Progenitor cell of endocrine pancreas (in vitro differentiated cells): ENCODE results near the gene MANSC1. TPM values are rescaled to one million over a fixed set of nuclear protein-coding genes. Genes with fewer than 3 reads are reported as not detected.

Experiments used
- DNase-seq: peaks from one replicate; pipeline ENCODE4 v3.0.0; 2021; ENCODE audit warnings: low spot score; ENCODE audit not compliant: unreplicated experiment
- H3K27ac Mint-ChIP-seq: 2 replicates; pipeline ENCODE4 v1.8.0; 2021; ENCODE audit warnings: mild to moderate bottlenecking, moderate library complexity, mixed read lengths
- H3K27me3 Mint-ChIP-seq: 2 replicates; pipeline ENCODE4 v1.8.0; 2021; ENCODE audit warnings: mixed read lengths
- H3K36me3 Mint-ChIP-seq: 2 replicates; pipeline ENCODE4 v1.8.0; 2022; ENCODE audit warnings: mixed read lengths; ENCODE audit not compliant: insufficient read depth
- H3K4me1 Mint-ChIP-seq: 2 replicates; pipeline ENCODE4 v1.8.0; 2021; ENCODE audit warnings: low read depth, mixed read lengths
- H3K4me3 Mint-ChIP-seq: 2 replicates; pipeline ENCODE4 v1.8.0; 2021; ENCODE audit warnings: low read depth, mild to moderate bottlenecking, moderate library complexity, mixed read lengths
- H3K9me3 Mint-ChIP-seq: 2 replicates; pipeline ENCODE4 v1.8.0; 2021; ENCODE audit warnings: low read depth, mixed read lengths
- CTCF ChIP-seq: fragments of 200-600 bp; sonication (generic); IDR thresholded peaks from one replicate; pipeline ENCODE4 v1.5.0; 2021; ENCODE audit warnings: antibody characterized with exemption, mild to moderate bottlenecking; ENCODE audit not compliant: unreplicated experiment
- total RNA-seq: library from RNA; stranded (reverse); gene quantifications from 2 replicates; pipeline ENCODE4 v1.2.1, GENCODE V29; 2021

Gene MANSC1
- total RNA-seq, 1 donor from 2014 or later, result 30.7 TPM

- Mint-ChIP-seq H3K36me3 (peaks cover 19% of the 10 kb centered on the region), H3K27me3 (no peaks in the 10 kb centered on the region), H3K27ac (no peak overlapping the region), H3K9me3 (no peaks in the 10 kb centered on the region), H3K4me1 (peaks cover 21% of the 10 kb centered on the region), H3K4me3 (no peak overlapping the region)
- DNase-seq, result no peak
- no peak for TF ChIP-seq CTCF
These were observed 13.5 kb downstream of the MANSC1 start for GRCh38 chr12:12336511-12336910.

GRCh38 chr12:12336049-12336411 lies 14.0 kb downstream of the MANSC1 start:
- DNase-seq, result no peak
- H3K4me3 Mint-ChIP-seq, result no peak overlapping the region
- H3K27ac Mint-ChIP-seq, result no peak overlapping the region
- H3K36me3 Mint-ChIP-seq, result peaks cover 16% of the 10 kb centered on the region
- no peaks in the 10 kb centered on the region for H3K27me3 Mint-ChIP-seq
- TF ChIP-seq CTCF, result no peak
- peaks cover 25% of the 10 kb centered on the region for H3K4me1 Mint-ChIP-seq
- no peaks in the 10 kb centered on the region for H3K9me3 Mint-ChIP-seq

GRCh38 chr12:12334367-12335040 lies 15.5 kb downstream of the MANSC1 start:
- TF ChIP-seq CTCF, result peak; percentile 98
- Mint-ChIP-seq H3K9me3 (no peaks in the 10 kb centered on the region), H3K36me3 (peaks cover 11% of the 10 kb centered on the region), H3K4me3 (no peak overlapping the region), H3K27me3 (no peaks in the 10 kb centered on the region), H3K4me1 (peaks cover 32% of the 10 kb centered on the region), H3K27ac (no peak overlapping the region)
- peak; percentile 46 for DNase-seq

GRCh38 chr12:12333407-12334366 lies 16.4 kb downstream of the MANSC1 start:
- no peak for DNase-seq
- H3K27ac Mint-ChIP-seq, result peak overlapping the region; percentile 33
- H3K36me3 Mint-ChIP-seq, result peaks cover 9% of the 10 kb centered on the region
- H3K4me1 Mint-ChIP-seq, result peaks cover 32% of the 10 kb centered on the region
- H3K9me3 Mint-ChIP-seq, result no peaks in the 10 kb centered on the region
- H3K4me3 Mint-ChIP-seq, result no peak overlapping the region
- no peaks in the 10 kb centered on the region for H3K27me3 Mint-ChIP-seq
- no peak for TF ChIP-seq CTCF

GRCh38 chr12:12331896-12332295 lies 18.1 kb downstream of the MANSC1 start:
- no peaks in the 10 kb centered on the region for H3K27me3 Mint-ChIP-seq
- no peak for DNase-seq
- H3K27ac Mint-ChIP-seq, result peak overlapping the region; percentile 94
- H3K36me3 Mint-ChIP-seq, result peaks cover 7% of the 10 kb centered on the region
- peak overlapping the region; percentile 32 for H3K4me3 Mint-ChIP-seq
- H3K4me1 Mint-ChIP-seq, result peaks cover 36% of the 10 kb centered on the region
- H3K9me3 Mint-ChIP-seq, result no peaks in the 10 kb centered on the region
- TF ChIP-seq CTCF, result no peak
